ENCODE measurements around the gene APOBEC3A.

Gene APOBEC3A

DNA sequence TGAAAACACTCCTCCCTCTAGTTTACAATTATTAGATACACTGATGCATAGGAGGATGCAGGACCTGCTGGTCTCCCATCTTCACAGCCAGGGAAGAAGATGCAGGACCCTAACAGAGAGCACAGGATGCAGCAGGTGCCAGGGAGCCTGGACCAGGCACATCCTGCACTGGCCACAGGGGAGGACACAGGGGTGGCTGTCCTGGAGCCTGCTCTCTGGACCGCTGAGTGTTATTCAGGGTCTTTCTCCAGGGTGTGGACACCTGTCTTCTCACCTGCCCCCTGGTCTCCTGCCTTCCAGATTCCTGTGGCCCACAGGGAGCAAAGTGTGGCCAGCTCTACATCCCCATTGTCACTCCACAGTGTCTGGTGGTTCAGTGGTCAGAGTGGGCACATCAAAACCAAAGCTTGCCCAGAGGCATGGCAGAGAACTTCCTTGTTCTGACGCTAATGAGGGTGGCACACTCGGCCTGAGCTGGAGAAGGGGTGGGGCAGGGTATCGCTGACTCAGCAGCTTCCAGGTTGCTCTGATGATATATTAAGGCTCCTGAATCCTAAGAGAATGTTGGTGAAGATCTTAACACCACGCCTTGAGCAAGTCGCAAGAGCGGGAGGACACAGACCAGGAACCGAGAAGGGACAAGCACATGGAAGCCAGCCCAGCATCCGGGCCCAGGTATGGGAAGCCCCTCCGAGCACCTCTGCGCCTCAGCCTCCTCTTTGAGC lies at the start of gene APOBEC3A:
Gene APOBEC3A (plus strand): TSS at position 564 of the 725 bp plus-strand sequence. CDS start 83 bp downstream, at position 647.
- no peak for ATAC-seq
- TF ChIP-seq, protein P1, sequence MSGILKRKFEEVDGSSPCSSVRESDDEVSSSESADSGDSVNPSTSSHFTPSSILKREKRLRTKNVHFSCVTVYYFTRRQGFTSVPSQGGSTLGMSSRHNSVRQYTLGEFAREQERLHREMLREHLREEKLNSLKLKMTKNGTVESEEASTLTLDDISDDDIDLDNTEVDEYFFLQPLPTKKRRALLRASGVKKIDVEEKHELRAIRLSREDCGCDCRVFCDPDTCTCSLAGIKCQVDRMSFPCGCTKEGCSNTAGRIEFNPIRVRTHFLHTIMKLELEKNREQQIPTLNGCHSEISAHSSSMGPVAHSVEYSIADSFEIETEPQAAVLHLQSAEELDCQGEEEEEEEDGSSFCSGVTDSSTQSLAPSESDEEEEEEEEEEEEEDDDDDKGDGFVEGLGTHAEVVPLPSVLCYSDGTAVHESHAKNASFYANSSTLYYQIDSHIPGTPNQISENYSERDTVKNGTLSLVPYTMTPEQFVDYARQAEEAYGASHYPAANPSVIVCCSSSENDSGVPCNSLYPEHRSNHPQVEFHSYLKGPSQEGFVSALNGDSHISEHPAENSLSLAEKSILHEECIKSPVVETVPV (CRISPR knock-in tag; IDR thresholded peaks at IDR 0.05), result no peak
- TF ChIP-seq ZFP30 (CRISPR knock-in tag; IDR thresholded peaks at IDR 0.05) (no peak), ESRRG (CRISPR knock-in tag; IDR thresholded peaks at IDR 0.05) (no peak), SNAI2 (CRISPR knock-in tag; IDR thresholded peaks at IDR 0.05) (no peak), ZNF70 (CRISPR knock-in tag; IDR thresholded peaks at IDR 0.05) (no peak), ZC3H10 (CRISPR knock-in tag; IDR thresholded peaks at IDR 0.05) (no peak), PPARA (CRISPR knock-in tag; IDR thresholded peaks at IDR 0.05; ENCODE audit: borderline replicate concordance) (no peak), ISL1 (CRISPR knock-in tag; IDR thresholded peaks at IDR 0.05) (no peak), RARB (CRISPR knock-in tag; IDR thresholded peaks at IDR 0.05) (no peak), TCF4 (CRISPR knock-in tag; IDR thresholded peaks at IDR 0.05; ENCODE audit: borderline replicate concordance) (no peak), CSDC2 (CRISPR knock-in tag; IDR thresholded peaks at IDR 0.05) (no peak), TOX (CRISPR knock-in tag; IDR thresholded peaks at IDR 0.05; ENCODE audit: borderline replicate concordance) (no peak), ZFP3 (CRISPR knock-in tag; IDR thresholded peaks at IDR 0.05) (no peak), ARNTL (CRISPR knock-in tag; IDR thresholded peaks at IDR 0.05; ENCODE audit: borderline replicate concordance, low read depth) (no peak), ZNF565 (CRISPR knock-in tag; conservative IDR thresholded peaks at IDR 0.05; ENCODE audit: low read depth) (no peak), BACH2 (CRISPR knock-in tag; IDR thresholded peaks at IDR 0.05; ENCODE audit: borderline replicate concordance) (no peak), OSR1 (CRISPR knock-in tag; IDR thresholded peaks at IDR 0.05) (no peak)
- TF ChIP-seq, protein P2, sequence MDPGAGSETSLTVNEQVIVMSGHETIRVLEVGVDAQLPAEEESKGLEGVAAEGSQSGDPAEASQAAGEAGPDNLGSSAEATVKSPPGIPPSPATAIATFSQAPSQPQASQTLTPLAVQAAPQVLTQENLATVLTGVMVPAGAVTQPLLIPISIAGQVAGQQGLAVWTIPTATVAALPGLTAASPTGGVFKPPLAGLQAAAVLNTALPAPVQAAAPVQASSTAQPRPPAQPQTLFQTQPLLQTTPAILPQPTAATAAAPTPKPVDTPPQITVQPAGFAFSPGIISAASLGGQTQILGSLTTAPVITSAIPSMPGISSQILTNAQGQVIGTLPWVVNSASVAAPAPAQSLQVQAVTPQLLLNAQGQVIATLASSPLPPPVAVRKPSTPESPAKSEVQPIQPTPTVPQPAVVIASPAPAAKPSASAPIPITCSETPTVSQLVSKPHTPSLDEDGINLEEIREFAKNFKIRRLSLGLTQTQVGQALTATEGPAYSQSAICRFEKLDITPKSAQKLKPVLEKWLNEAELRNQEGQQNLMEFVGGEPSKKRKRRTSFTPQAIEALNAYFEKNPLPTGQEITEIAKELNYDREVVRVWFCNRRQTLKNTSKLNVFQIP (CRISPR knock-in tag; IDR thresholded peaks at IDR 0.05; ENCODE audit: borderline replicate concordance, low read depth), result no peak
- TF ChIP-seq, protein P3, sequence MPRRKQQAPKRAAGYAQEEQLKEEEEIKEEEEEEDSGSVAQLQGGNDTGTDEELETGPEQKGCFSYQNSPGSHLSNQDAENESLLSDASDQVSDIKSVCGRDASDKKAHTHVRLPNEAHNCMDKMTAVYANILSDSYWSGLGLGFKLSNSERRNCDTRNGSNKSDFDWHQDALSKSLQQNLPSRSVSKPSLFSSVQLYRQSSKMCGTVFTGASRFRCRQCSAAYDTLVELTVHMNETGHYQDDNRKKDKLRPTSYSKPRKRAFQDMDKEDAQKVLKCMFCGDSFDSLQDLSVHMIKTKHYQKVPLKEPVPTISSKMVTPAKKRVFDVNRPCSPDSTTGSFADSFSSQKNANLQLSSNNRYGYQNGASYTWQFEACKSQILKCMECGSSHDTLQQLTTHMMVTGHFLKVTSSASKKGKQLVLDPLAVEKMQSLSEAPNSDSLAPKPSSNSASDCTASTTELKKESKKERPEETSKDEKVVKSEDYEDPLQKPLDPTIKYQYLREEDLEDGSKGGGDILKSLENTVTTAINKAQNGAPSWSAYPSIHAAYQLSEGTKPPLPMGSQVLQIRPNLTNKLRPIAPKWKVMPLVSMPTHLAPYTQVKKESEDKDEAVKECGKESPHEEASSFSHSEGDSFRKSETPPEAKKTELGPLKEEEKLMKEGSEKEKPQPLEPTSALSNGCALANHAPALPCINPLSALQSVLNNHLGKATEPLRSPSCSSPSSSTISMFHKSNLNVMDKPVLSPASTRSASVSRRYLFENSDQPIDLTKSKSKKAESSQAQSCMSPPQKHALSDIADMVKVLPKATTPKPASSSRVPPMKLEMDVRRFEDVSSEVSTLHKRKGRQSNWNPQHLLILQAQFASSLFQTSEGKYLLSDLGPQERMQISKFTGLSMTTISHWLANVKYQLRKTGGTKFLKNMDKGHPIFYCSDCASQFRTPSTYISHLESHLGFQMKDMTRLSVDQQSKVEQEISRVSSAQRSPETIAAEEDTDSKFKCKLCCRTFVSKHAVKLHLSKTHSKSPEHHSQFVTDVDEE (CRISPR knock-in tag; IDR thresholded peaks at IDR 0.05), result no peak
- TF ChIP-seq, protein P4, sequence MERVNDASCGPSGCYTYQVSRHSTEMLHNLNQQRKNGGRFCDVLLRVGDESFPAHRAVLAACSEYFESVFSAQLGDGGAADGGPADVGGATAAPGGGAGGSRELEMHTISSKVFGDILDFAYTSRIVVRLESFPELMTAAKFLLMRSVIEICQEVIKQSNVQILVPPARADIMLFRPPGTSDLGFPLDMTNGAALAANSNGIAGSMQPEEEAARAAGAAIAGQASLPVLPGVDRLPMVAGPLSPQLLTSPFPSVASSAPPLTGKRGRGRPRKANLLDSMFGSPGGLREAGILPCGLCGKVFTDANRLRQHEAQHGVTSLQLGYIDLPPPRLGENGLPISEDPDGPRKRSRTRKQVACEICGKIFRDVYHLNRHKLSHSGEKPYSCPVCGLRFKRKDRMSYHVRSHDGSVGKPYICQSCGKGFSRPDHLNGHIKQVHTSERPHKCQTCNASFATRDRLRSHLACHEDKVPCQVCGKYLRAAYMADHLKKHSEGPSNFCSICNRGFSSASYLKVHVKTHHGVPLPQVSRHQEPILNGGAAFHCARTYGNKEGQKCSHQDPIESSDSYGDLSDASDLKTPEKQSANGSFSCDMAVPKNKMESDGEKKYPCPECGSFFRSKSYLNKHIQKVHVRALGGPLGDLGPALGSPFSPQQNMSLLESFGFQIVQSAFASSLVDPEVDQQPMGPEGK (CRISPR knock-in tag; IDR thresholded peaks at IDR 0.05; ENCODE audit: borderline replicate concordance), result no peak

DNA sequence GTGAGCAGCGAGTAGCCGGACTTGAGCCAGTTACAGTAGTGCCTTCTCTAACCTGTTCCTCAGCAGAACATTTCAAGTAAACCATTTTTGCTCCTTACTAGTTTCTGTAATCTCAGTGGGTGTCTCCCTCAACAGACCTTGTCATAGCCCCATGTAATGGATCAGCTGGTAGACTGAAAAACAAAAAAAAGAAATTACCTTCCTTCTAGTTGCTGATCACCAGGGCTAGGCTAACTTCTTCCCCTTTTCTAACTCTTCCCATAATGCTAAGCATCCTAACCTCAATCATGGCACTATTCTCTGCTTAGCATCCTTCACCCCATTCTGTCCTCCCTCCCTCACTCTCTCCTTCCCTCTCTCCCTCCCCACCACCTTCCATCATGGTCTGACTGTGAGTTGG lies 49.6 kb upstream of the APOBEC3A start:
- TF ChIP-seq TCF4 (CRISPR knock-in tag; IDR thresholded peaks at IDR 0.05; ENCODE audit: borderline replicate concordance), result no peak
- no peak for TF ChIP-seq ZFP3 (CRISPR knock-in tag; IDR thresholded peaks at IDR 0.05)
- TF ChIP-seq ZFP30 (CRISPR knock-in tag; IDR thresholded peaks at IDR 0.05), result no peak
- TF ChIP-seq, protein P1 (CRISPR knock-in tag; IDR thresholded peaks at IDR 0.05), result no peak
- TF ChIP-seq TOX (CRISPR knock-in tag; IDR thresholded peaks at IDR 0.05; ENCODE audit: borderline replicate concordance), result no peak
- no peak for TF ChIP-seq OSR1 (CRISPR knock-in tag; IDR thresholded peaks at IDR 0.05)
- TF ChIP-seq BACH2 (CRISPR knock-in tag; IDR thresholded peaks at IDR 0.05; ENCODE audit: borderline replicate concordance), result no peak
- no peak for TF ChIP-seq SNAI2 (CRISPR knock-in tag; IDR thresholded peaks at IDR 0.05)
- no peak for TF ChIP-seq ZNF8 (CRISPR knock-in tag; IDR thresholded peaks at IDR 0.05)
- no peak for TF ChIP-seq ZC3H10 (CRISPR knock-in tag; IDR thresholded peaks at IDR 0.05)
- TF ChIP-seq, protein P4 (CRISPR knock-in tag; IDR thresholded peaks at IDR 0.05; ENCODE audit: borderline replicate concordance), result no peak
- no peak for ATAC-seq

Data from SK-N-SH treated with all-trans-retinoic acid at 6 μM for 48 hours (cell line).